ENCODE data around the gene VPS18.

Gene VPS18

GRCh38 chr15:40952301-40952900, 58.2 kb downstream of the VPS18 start:
- in situ Hi-C loops (cut with MboI; ENCODE audit: low sequenced_read_pairs): no loop called here

- in situ Hi-C loops (cut with MboI; ENCODE audit: low sequenced_read_pairs): no loop called here
Observed at GRCh38 chr15:40952901-40953712, 58.9 kb downstream of the VPS18 start, which contains the start of gene CHAC1. Gene CHAC1, plus strand, starts transcription at chr15:40953471. Its CDS starts 113 bp downstream, at chr15:40953584.
